Aorta (tissue), 5 donors: ENCODE measurements around the gene UBXN7. TPM values are rescaled to one million over a fixed set of nuclear protein-coding genes. Genes with fewer than 3 reads are reported as not detected.
"Not testable (repeated sequence)": the region's sequence is repeated elsewhere in the genome, so short reads cannot be mapped to it uniquely, and the experiment has no call there.

ENCODE experiments used
- ATAC-seq: fragments of 200-7000 bp; cut with Tn5 transposase; one replicate; pipeline ENCODE4 v1.9.1; 2022; ENCODE audit warnings: moderate library complexity; ENCODE audit not compliant: low FRiP score
- DNase-seq, 2 donors: peaks; one replicate each; pipeline ENCODE4 v3.0.0-alpha.2; 2020
- H3K27ac ChIP-seq, 2 donors: one replicate each; pipeline ENCODE4 v1.5.1; 2013; ENCODE audit warnings: low read length in 2 of 2, mild to moderate bottlenecking in 2 of 2, moderate library complexity in 2 of 2, control low read depth in 1 of 2, inconsistent platforms in 1 of 2, low read depth in 1 of 2
- H3K27me3 ChIP-seq, 2 donors: one replicate each; pipeline ENCODE4 v1.6.1; 2013; ENCODE audit warnings: control low read depth in 1 of 2, low read length in 1 of 2, mild to moderate bottlenecking in 1 of 2, moderate library complexity in 1 of 2; ENCODE audit not compliant: insufficient read depth in 2 of 2, control insufficient read depth in 1 of 2
- H3K36me3 ChIP-seq, 2 donors: one replicate each; pipeline ENCODE4 v1.6.1; 2013; ENCODE audit warnings: control low read depth in 1 of 2, low read length in 1 of 2, mild to moderate bottlenecking in 1 of 2; ENCODE audit not compliant: insufficient read depth in 2 of 2, control insufficient read depth in 1 of 2
- H3K4me1 ChIP-seq, 2 donors: one replicate each; pipeline ENCODE4 v1.6.1; 2013; ENCODE audit warnings: low read length in 2 of 2, control low read depth in 1 of 2, mild to moderate bottlenecking in 1 of 2, moderate library complexity in 1 of 2; ENCODE audit not compliant: insufficient read depth in 2 of 2, control insufficient read depth in 1 of 2
- H3K4me3 ChIP-seq, 2 donors: one replicate each; pipeline ENCODE4 v1.5.1; 2013; ENCODE audit warnings: low read length in 2 of 2, control low read depth in 1 of 2, mild to moderate bottlenecking in 1 of 2
- H3K9me3 ChIP-seq: one replicate; pipeline ENCODE4 v1.6.1; 2013; ENCODE audit warnings: mild to moderate bottlenecking, low read length; ENCODE audit not compliant: control insufficient read depth
- WGBS, 2 donors: extraction: QIAGEN DNeasy Blood & Tissue Kit; methylation state at CpG; one replicate each; pipeline ENCODE4 v1.1.7; 2013; 5-methylcytosine and 5-hydroxymethylcytosine counted together
- intact Hi-C, 2 donors: fragments of 100-400 bp; cut with DNase I; formaldehyde crosslinking; loops; one replicate each; pipeline versions ENCODE4 v1.14.2 to v1.15.0; 2022
- polyA plus RNA-seq, 2 donors: library from polyadenylated mRNA; stranded (reverse); fragments of 200-250 nt; gene quantifications; one replicate each; pipeline ENCODE4 v1.2.3, GENCODE V29; 2013
- total RNA-seq, 2 donors: library from RNA; stranded (reverse); fragmentation: NEBNext Ultra II Directional; extraction: Animal tissue kit (Norgen Biotek cat#: 25700); gene quantifications; one replicate each; pipeline ENCODE4 v1.2.1, GENCODE V29; 2021
- donor health status: healthy with polysubstance abuse.
- donor health status: Bipolar disorder and iron deficiency.
- donor health status: DM: no; HTN: no; CAD: no.
- donor health status: DM: no; HTN: no; CAD: no.
- donor health status: DM: yes; HTN: yes; CAD: no.

Gene UBXN7
- total and polyA plus RNA-seq, 4 donors = 7.7 to 57.1 (median 24.9) TPM

DNA sequence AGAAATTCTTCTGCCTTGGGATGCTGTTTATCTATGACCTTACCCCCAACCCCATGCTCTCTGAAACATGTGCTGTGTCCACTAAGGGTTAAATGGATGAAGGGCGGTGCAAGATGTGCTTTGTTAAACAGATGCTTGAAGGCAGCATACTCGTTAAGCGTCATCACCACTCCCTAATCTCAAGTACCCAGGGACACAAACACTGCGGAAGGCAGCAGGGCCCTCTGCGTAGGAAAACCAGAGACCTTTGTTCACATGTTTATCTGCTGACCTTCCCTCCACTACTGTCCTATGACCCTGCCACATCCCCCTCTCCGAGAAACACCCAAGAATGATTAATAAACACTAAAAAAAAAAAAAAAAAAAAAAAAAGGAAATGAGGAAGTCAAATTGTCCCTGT lies 46.2 kb downstream of the UBXN7 start:
- intact Hi-C loops, ATAC-seq, H3K27ac ChIP-seq, H3K4me3 ChIP-seq, DNase-seq, H3K27me3 ChIP-seq, H3K4me1 ChIP-seq, H3K9me3 ChIP-seq, H3K36me3 ChIP-seq: not testable (repeated sequence)
- 97% methylated on average over 6 of the region's 6 CpGs for WGBS, 2 donors

DNA sequence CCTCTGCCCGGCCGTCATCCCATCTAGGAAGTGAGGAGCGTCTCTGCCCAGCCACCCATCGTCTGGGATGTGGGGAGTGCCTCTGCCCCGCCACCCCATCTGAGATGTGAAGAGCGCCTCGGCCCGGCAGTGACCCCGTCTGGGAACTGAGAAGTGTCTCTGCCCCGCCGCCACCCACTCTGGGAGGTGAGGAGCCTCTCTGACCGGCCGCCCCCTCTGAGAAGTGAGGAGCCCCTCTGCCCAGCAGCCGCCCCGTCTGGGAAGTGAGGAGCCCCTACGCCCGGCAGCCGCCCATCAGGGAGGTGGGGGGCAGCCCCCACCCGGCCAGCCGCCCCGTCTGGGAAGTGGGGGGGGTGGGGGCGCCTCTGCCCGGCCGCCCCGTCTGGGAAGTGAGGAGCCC lies 46.8 kb downstream of the UBXN7 start:
- H3K9me3 ChIP-seq, H3K36me3 ChIP-seq, H3K27ac ChIP-seq, DNase-seq, H3K27me3 ChIP-seq, H3K4me1 ChIP-seq, ATAC-seq, intact Hi-C loops, H3K4me3 ChIP-seq: not testable (repeated sequence)
- WGBS, 2 donors = 96 to 99% methylated on average over 17 to 25 of the region's 25 CpGs

DNA sequence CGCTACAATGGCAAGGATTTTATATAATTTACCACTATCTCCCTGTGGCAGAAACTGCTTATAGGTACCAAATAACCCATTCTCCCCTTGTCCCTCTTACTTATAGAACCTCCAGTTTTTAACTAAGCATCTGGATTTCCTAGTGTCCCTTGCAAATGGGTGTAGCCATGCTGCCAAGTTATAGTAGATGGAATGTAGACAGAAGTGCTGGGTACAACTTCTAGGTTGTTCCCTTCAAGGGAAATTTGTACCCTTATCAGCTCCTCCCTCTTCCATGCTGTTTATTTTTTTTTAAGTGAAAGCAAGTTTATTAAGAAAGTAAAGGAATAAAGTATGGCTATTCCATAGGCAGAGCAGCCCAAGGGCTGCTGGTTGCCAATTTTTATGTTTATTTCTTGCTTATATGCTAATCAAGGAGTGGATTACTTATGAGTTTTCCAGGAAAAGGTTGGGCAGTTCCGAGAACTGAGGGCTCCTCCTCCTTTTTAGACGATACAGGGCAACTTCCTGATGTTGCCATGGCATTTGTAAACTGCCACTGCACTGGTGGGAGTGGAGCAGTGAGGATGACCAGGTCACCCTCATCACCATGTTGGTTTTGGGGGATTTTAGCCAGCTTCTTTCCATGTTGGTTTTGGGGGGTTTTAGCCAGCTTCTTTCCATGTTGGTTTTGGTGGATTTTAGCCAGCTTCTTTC lies 53.9 kb downstream of the UBXN7 start:
- Histone ChIP-seq H3K9me3 (no peaks in the 10 kb centered on the region), H3K27me3 (no peaks in the 10 kb centered on the region), H3K4me1 (no peaks in the 10 kb centered on the region), H3K27ac (no peak overlapping the region), H3K4me3 (no peak overlapping the region), H3K36me3 (no peaks in the 10 kb centered on the region)
- 84 to 86% methylated on average over 3 of the region's 3 CpGs for WGBS, 2 donors
- ATAC-seq (no peak), DNase-seq (no peak)
- intact Hi-C loops = no loop called here

DNA sequence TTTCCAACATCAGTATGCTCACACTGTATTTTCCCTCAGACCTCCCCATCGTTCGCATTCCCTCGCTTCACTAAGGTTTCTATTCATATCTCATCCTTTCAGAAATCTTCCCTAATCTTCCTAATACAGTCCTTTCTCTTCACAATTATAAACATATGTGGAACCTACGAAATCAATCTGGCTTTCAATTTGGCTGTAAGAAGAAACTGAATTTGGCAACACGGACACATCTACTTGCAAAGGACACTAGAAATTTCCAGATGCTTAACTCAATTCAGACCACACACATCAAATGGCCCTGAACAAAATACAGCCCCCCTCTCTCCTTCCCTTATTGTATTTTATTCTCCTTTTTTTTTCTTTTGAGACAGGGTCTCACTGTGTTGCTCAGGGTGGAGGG lies 54.9 kb downstream of the UBXN7 start:
- WGBS, 2 donors = 89 to 95% methylated on average over 5 of the region's 5 CpGs
- Histone ChIP-seq H3K9me3 (no peaks in the 10 kb centered on the region), H3K27ac (no peak overlapping the region), H3K36me3 (no peaks in the 10 kb centered on the region), H3K27me3 (no peaks in the 10 kb centered on the region), H3K4me1 (no peaks in the 10 kb centered on the region), H3K4me3 (no peak overlapping the region)
- intact Hi-C loops = no loop called here
- DNase-seq (no peak), ATAC-seq (no peak)

DNA sequence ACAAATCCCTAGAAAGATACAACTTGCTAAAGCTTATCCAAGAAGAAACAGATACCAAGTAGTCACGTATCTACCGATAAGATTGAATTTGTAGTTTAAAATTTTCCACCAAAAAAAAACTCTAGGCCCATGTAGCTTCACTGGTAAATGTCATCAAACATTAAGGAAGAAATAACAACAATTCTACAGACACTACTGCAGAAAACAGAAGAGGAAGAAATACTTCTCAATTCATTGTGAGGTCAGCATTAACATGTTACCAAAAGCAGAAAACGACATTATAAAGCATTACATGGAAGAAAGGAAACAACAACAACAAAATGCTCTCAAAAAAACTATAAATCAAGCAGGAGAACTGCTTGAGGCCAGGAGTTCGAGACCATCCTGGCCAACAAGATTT lies 66.5 kb downstream of the UBXN7 start:
- no peak overlapping the region for H3K4me3 ChIP-seq
- intact Hi-C loops = no loop called here
- H3K4me1 ChIP-seq = peaks cover 2% of the 10 kb centered on the region in 2 donors
- no peak for DNase-seq
- H3K36me3 ChIP-seq = peaks cover under 1 to 8% of the 10 kb centered on the region in 2 donors
- H3K27ac ChIP-seq = no peak overlapping the region
- ATAC-seq = no peak
- H3K27me3 ChIP-seq = no peaks in the 10 kb centered on the region
- H3K9me3 ChIP-seq = no peaks in the 10 kb centered on the region
- WGBS, 2 donors = 89 to 90% methylated on average over 4 of the region's 4 CpGs

DNA sequence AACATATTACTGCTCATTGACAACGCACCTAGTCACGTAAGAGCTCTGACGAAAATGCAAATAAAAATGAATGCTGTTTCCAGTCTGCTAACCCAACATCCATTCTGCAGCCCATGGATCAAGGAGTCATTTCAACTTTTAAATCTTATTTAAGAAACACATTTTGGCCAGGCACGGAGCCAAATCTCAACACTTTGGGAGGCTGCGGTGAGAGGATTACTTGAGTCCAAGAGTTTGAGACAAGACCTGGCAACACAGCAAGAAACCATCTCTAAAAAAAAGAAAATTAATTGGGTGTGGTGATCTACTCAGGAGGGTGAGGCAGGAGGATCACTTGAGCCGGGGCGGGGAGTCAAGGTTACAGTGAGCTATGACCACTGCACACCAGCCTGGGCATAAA lies 71.6 kb downstream of the UBXN7 start:
- intact Hi-C loops = no loop called here
- Histone ChIP-seq H3K27ac (no peak overlapping the region), H3K4me3 (no peak overlapping the region), H3K4me1 (peaks cover 0 to 2% of the 10 kb centered on the region in 2 donors), H3K9me3 (no peaks in the 10 kb centered on the region), H3K27me3 (no peaks in the 10 kb centered on the region), H3K36me3 (peaks cover 3 to 9% of the 10 kb centered on the region in 2 donors)
- ATAC-seq (no peak), DNase-seq (no peak)
- 87 to 88% methylated on average over 7 of the region's 7 CpGs for WGBS, 2 donors

DNA sequence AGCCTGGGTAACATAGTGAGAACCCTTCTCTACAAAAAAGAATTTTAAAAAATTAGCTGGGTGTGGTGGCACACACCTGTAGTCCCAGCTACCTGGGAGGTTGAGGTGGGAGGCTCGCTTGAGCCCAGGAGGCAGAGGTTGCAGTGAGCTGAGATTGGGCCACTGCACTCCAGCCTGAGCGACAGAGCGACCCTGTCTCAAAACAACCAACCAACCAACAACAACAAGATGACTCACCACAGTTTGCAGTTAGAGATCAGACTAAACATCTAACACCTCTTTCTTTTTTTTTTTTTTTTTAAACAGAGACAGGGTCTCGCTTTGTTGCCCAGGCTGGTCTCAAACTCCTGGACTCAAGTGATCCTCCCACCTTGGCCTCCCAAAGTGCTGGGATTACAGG lies 73.7 kb downstream of the UBXN7 start:
- not testable (repeated sequence) for H3K4me1 ChIP-seq

DNA sequence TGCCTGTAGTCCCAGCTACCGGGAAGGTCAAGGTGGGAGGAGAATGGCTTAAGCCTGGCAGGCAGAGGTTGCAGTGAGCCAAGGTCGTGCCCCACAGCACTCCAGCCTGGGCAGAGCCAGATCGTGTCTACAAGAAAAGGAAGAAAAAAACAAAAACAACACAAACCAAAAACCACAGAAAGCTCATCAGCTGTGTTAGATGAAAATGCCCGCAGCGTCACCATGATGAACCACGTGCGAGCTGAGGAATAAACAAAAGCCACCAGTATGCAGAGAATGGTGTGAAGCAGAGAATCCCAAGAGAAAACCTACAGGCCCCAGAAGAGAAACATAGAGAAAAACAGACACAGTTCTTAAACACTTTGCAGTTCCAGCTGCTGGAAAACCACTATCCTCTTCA lies 74.3 kb downstream of the UBXN7 start:
- H3K27ac ChIP-seq = no peak overlapping the region
- no peaks in the 10 kb centered on the region for H3K9me3 ChIP-seq
- ATAC-seq (no peak), DNase-seq (no peak)
- H3K36me3 ChIP-seq = peaks cover 3 to 16% of the 10 kb centered on the region in 2 donors
- peaks cover 0 to 2% of the 10 kb centered on the region in 2 donors for H3K4me1 ChIP-seq
- WGBS, 2 donors = 88 to 90% methylated on average over 7 of the region's 7 CpGs
- no peak overlapping the region for H3K4me3 ChIP-seq
- intact Hi-C loops = no loop called here
- no peaks in the 10 kb centered on the region for H3K27me3 ChIP-seq

More for the DNA sequence above, 73.7 kb downstream of the UBXN7 start:
- ATAC-seq, intact Hi-C loops, H3K27me3 ChIP-seq, H3K27ac ChIP-seq, H3K9me3 ChIP-seq, DNase-seq, H3K4me3 ChIP-seq: not testable (repeated sequence)
- WGBS, 2 donors = 95 to 98% methylated on average over 4 of the region's 4 CpGs
- peaks cover 3 to 16% of the 10 kb centered on the region in 2 donors for H3K36me3 ChIP-seq

DNA sequence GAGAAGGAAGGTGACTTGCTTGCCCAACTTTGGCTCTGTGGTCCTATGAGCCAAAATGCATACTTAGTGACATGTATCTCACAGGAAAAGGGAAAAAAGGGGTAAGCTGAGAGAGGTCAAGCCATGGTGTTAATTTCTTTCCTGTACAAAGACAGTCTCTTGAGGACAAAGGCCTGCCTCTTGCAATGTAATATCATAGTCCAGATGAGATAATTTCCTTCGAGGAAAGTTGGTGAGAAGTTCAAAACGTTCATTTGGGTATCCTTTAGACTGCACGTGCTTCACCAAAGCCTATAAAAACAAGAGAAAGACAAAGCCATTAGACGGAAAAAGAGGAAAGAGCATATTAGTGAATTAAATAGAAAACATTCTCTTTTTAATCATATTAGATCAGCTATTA lies 75.7 kb downstream of the UBXN7 start:
- Histone ChIP-seq H3K9me3 (no peaks in the 10 kb centered on the region), H3K36me3 (peaks cover 3 to 14% of the 10 kb centered on the region in 2 donors), H3K27ac (no peak overlapping the region), H3K27me3 (no peaks in the 10 kb centered on the region), H3K4me1 (peaks cover 0 to 2% of the 10 kb centered on the region in 2 donors), H3K4me3 (no peak overlapping the region)
- WGBS, 2 donors = 80 to 89% methylated on average over 4 of the region's 4 CpGs
- DNase-seq (no peak), ATAC-seq (no peak)
- intact Hi-C loops = no loop called here
